HG03521 (cell line): ENCODE data around the gene TK2.

Experiments used
- ATAC-seq: cut with Tn5 transposase; IDR thresholded peaks from one replicate; pipeline ENCODE4 v1.9.1; 2021; ENCODE audit warnings: mild to moderate bottlenecking, moderate library complexity; ENCODE audit not compliant: unreplicated experiment

The TK2 gene

DNA sequence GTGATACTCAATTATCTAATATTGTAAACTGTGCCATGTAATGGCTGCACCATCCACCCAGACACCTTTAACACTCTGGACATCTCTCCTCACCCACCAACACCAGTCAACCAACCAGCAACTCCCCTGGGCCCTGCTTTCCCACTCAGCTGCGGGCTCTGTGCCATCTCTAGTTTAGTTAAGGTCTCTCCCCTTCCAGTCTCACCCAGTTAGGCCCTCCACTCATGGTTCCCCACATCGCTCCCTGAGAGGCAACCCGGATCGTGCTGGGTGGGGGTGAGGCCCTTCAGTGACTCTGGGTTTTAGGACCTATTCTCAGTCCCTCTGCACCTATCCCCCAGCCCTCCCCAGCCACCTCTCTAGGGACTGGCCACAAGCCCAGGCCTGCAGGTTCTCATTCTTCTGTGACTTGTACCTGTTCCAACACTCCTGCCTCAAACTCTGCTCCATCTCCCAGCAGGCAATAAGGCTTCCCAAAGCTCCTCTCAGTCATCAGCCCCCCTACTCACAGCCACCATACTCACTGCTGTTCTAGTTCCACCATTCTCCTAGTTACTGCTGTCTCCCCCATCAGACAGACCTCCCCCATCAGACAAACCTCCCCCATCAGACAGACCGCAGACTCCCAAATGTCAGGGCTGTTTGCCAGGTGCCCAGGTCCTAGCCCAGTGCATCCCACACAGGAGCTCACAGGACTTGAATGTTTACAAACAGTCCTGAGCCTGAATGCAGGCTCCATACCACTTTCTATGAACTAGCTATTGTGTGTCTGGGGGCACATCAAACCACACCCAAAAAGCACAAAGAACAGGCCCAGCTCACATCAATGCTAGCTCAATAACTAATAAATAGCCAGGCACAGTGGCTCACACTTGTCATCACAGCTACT lies 2.6 kb downstream of the TK2 start:
- no peak for ATAC-seq

- no peak for ATAC-seq
These were observed 5.7 kb downstream of the TK2 start for GRCh38 chr16:66544016-66544757.

DNA sequence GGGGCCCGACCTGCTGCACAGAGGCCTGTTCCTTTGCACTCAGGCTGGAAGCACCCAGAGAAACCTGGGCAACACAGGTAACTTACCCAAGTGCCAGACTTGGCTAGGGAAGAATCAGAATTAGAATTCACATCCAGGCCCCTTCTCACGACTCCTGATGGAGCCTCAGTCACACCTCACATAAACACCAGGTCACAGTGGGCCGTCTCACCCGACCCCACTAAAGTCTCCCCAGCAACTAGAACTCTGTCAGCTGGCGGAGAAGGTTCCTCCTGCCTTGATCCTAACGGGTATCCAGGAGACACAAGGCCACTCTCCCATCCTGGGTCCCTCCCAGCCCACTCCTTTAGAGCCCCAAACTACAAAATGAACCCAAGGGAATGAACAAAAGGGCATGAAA lies 6.4 kb downstream of the TK2 start:
- ATAC-seq = no peak

DNA sequence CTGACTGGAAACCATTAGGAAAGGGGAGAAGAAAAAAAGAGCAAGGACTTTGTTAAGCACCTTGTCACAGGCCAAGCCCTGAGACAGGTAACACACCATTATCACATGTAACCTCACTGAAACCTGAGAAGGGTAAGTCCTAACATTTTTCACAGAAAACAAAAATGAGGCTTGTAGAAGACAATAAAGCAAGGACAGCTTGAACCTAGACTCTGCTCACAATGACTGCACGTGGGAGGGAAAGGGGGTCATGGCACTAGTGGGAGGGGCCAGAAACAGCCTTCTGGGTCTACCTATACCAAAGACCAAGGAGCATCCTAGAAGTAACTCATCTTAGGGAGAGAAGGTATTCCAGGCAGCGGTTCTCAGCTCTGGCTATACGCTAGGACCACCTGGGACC lies 7.5 kb downstream of the TK2 start:
- no peak for ATAC-seq

GRCh38 chr16:66541388-66542355 lies 8.2 kb downstream of the TK2 start:
- no peak for ATAC-seq

DNA sequence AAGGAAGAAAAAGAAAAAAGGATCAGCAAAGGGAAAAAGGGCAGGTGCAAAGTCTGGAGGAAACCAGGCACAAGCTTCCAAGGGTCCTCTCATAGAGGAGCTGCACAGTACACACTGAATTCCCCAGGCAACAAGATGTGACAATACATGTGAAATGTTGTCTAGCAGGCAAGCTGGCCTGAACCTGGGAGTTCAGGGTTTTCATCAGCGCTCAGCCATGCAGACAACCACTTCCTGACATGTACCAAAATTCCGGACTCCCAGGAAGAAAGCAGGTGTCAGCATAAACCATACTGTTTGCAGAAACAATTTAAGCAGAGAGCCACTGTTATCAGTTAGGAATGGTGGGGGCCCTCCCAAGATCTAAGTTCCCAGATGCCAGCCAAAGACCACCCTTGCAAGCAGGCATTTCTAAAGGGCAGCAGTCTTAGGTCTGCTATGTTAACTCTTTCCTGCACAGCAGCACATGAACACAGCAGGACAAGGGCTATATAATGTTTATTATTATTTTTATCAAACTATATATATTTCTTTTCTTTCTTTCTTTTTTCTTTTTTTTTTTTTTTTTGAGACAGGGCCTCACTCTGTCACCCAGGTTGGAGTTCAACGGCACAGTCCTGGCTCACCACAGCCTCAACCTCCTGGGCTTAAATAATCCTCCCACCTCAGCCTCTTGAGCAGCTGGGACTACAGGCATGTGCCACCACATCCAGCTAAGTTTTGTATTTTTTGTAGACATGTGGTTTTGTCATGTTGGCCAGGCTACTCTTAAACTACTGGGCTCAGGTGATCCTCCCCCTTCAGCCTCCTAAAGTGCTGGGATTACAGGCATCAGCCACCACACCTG lies 10.1 kb downstream of the TK2 start:
- no peak for ATAC-seq

DNA sequence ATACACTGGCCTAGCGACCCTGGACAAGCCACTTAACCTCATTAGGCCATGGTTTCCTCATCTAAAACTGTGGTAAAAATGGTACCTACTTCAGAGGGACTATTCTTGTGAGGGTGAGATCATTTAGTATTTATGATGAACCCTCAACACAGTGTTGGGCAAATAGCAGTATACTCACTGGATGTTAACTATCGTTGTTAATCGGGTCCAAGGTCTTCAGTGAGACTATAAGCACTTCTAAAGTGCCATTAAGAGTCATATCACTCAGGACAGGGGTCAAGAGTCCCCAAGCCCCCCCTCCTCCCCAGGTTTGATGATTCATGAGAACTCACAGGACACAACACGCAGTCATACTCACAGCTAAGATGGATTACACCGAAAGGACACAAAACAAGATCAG lies 11.0 kb downstream of the TK2 start:
- ATAC-seq = no peak

GRCh38 chr16:66537236-66537635 lies 12.7 kb downstream of the TK2 start:
- ATAC-seq = no peak

GRCh38 chr16:66536525-66536924 lies 13.4 kb downstream of the TK2 start:
- ATAC-seq = no peak

GRCh38 chr16:66534376-66534799 lies 15.5 kb downstream of the TK2 start:
- no peak for ATAC-seq

- no peak for ATAC-seq
These were observed 20.4 kb downstream of the TK2 start for GRCh38 chr16:66529475-66529874.

DNA sequence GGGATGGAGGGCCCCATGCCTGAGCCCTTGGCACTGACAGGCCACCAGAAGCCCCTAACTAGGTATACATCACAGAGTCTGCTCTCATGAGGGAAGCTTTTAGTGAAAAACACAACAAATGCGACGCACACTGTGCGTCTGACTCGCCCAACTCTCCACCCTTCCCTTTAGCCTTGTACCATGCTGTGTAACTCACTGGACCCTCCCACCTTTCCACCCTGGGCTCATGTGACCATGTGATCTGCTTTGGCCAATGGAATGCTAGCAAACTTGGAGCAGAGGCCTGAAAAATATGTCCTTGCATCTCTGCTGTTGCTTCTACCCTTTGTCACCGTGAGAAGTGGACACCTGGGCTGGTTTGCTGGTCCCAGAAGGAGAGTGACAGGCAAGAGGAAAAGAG lies 21.6 kb downstream of the TK2 start:
- ATAC-seq = no peak

GRCh38 chr16:66525396-66526180 lies 24.3 kb downstream of the TK2 start:
- ATAC-seq = no peak

DNA sequence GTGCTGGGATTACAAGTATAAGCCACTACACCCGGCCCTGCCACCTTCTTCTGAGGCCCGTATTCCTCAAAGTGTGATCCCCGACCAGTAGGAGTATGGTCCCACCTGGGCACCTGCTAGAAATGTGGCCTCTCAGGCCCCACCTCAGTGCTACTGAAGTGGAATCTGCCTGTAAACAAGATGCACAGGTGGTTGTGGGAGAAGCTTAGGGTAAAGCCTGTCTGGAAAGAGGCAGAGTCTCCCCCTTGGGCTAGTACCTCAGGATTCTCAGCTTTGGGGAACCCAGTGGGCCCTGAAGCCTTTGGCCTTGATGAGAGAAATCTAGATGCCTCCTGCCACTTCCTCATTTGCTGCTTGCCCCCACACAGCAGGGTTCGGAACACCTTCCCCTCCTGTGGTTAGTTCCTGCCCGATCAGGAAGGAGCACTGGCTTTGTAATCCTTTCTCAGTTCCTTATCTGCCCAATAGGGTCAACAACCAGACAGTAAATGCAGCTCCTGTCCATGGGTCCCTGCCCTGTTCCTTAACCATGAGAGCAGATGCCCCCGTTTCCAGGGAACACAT lies 25.2 kb downstream of the TK2 start:
- peak; percentile 47 for ATAC-seq

DNA sequence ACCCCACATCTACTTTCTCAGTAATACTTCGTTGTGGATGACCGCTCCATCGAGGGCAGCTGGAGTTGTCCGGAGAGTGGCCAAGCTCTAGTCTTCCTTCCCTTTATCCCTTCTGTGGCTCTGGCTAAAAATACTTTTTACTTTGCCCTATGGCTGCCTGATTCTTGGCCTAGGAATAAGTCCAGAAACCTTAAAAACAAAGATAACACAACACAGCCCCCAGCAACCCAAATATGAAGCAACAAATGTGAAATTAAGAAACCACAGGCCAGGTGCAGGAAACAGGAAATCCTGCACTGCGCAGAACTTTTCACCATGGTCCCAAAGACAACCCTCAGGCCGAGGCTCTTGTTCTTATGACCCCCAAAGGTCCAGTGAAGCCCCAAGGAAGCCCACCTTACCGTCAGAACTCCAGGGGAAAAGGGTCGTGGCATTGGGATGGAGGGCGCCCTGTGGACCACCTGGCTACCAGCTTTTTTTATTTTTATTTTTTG lies 26.0 kb downstream of the TK2 start:
- ATAC-seq = peak; percentile 46

DNA sequence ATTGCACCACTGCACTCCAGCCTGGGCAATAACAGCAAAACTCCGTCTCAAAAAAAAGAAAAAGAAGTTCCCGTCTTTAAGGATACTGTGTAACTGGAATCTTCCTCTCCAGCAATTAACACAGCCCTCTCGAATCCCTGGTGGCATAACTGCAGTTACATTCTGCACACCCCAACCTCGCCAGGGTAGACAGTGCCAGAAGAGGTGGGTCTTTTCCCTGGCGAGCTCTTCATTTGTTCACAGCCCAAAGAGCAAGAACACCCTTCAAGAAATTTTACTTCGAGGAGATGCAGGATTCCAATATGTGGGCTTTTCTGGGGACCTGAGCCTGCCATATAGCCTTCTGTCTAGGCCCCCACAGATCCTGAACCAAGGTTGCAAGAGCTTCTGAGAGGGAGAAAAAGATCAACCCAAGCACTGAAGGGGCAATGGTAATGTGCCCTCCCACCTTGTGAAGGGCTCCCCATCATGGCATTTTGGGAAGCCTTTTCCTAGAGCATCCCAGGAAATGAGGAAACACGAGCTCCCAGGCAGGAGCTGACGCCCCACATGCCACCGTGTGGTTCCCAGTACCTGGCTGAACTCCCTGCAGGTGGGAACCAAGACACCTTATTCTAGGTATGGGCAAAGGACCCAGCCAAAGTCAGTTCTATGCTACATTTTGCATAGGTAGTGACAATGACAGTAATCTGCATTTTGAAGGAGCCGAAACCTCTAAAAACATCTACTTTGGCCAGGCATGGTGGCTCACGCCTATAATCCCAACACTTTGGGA lies 26.9 kb downstream of the TK2 start:
- ATAC-seq = no peak

DNA sequence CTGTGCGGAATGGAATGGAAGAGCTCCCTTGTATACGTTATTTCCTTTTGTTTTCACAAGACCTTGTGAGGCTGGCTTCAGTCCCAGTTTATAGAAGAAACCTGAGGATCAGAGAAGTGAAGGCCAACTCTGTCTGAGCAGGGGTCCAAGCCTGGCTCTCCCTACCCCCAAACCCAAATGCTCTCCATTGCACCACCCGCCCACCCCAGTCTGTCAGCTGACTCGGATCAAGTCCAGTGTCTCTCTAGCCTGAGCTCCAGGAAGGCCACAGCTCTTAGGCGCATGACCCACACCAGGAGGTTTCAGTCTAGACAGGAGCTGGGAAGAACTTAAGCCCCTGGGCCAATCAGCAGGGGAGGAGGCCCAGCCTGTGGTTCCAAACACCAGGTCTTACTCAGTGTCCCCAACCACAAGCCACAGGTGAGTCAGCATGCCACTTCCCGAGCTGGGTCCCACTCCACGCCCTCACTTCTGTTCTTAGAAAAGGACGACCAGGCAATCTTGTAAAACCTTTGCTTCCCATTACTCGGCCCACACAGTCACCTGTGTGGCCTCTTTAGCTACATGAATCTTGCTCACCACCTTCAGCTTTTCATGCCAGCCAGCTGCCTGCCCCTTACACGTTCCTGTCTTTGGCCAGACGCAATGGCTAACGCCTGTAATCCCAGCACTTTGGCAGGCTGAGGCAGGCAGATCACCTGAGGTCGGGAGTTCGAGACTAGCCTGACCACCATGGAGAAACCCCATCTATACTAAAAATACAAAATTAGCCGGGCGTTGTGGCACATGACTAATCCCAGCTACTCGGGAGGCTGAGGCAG lies 27.8 kb downstream of the TK2 start:
- no peak for ATAC-seq
